HG03521 (cell line): Measurements from ENCODE around the gene PDK1.

Experiments
- ATAC-seq: cut with Tn5 transposase; IDR thresholded peaks from one replicate; pipeline ENCODE4 v1.9.1; 2021; ENCODE audit warnings: mild to moderate bottlenecking, moderate library complexity; ENCODE audit not compliant: unreplicated experiment

PDK1 gene

DNA sequence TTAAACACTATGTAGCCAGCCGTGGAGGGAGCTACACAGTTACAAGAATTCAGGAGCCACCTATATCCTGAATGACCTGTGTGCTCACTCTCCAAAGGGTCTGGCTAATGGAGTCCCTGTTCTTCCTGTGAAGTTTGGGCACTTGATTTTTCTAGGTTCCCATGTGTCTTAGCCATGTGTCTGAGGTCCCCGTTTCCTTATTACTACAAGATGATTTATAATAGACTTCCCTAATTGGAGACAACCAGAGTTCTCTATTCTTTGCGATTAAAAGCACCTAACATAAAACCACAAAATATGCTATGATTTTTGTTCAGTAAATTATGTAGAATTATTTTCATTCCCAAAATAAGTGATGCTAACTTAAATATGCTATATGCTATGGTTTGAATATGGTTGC, 83.4 kb downstream of the PDK1 start:
- ATAC-seq, result no peak

GRCh38 chr2:172639823-172640222, 83.9 kb downstream of the PDK1 start:
- ATAC-seq, result no peak

- ATAC-seq, result no peak
These were observed 84.5 kb downstream of the PDK1 start for GRCh38 chr2:172640389-172640788.

DNA sequence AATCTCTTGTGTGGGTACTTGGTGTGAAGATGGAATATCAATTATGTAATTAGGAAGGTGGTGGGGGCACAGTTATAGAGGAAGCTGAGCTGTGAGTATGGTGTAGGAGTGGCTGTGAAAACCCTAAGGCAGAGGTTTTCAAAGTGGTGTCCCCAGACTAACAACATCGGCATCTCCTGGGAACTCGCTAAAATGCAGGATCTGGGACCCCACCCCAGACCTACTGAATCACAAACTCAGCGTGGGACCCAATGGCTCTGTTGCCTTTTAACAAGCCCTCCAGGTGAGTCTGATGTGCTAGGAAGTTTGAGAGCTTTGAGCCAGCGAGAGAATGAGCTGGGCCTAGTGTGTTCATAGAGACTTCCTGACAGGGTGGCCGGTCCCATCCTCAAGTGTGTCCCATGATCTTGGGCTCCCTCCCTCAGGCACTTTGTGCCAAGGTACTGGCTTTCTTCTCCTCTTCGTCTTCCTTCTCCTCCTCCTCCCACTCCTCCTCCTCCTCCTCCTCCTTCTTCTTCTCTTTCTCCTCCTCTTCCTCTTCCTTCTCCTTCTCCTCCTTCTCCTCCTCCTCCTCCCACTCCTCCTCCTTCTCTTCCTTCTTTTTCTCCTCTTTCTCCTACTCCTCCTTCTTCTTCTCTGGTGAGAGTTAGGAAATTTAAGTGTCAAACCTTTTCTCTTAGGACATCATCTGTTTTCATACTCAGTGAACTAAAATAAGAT, 86.6 kb downstream of the PDK1 start:
- ATAC-seq, result no peak

GRCh38 chr2:172643142-172643541, 87.3 kb downstream of the PDK1 start:
- no peak for ATAC-seq

DNA sequence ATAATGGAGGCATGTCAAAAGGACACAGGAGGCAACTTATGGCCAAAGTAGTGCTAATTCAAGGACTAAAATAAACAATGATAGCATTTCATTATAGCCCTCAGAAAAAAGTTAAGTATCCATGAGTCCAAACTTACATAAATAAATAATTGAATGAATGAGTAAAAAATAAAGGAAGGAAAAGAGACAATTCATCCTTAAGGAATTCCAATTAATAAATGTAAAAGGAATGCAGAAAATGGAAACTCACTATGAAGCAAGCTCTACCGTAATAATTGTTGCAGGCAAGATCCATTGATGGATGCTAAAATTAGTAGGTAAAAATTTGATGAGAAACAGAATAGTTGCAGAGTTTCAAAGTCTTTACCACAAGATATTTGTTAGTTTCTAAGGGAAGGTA, 91.5 kb downstream of the PDK1 start:
- ATAC-seq, result no peak

- ATAC-seq, result no peak
These were observed 99.4 kb downstream of the PDK1 start for GRCh38 chr2:172655091-172655837.

DNA sequence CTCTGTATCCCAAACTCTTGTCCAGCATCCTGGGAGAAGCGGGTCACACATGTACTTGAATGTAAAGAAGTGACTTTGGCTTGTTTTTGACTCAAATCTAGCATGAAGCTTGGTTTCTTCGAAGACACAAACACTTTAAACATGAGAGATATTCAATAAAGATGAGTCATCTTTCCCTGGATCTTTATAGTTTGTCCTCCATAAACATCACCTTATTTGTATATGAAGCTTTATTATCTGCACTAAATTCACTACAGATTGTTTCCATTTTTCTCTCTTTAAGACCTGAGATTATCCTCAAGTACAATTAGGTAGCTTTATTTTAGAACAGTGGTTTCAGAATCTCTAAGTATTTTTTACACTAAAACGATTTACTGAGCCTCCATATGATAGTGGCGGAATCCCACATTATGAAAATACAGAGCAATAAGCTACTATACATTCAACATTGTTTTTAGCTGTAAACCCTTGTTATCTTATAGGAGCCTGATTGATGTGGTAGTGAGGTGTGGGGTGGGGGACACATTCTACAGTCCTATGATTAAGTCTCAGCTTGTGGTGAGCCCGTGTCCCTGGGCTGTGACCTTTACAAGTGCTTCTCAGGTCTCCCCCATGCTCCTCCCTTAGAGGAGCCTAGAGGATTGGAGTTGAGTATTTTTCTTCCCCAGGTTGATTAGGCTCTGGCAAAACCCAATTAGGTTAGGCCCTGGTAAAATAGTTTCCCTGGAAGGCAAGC, 100.1 kb downstream of the PDK1 start:
- no peak for ATAC-seq
